Hepatocyte (in vitro differentiated cells): ENCODE results near the gene PHF19.

Experiments
- CTCF ChIP-seq: fragments of 200-600 bp; sonication (generic); IDR thresholded peaks from 2 replicates; pipeline ENCODE4 v1.5.1; 2016; ENCODE audit warnings: antibody characterized with exemption, mild to moderate bottlenecking; ENCODE audit not compliant: poor library complexity
- EZH2 ChIP-seq: fragments of 200-600 bp; sonication (generic); IDR thresholded peaks from 2 replicates; pipeline ENCODE4 v1.6.1; 2016; ENCODE audit warnings: antibody characterized with exemption, mild to moderate bottlenecking, borderline replicate concordance

GRCh38 chr9:120914396-120914795, 37.4 kb upstream of the PHF19 start:
- TF ChIP-seq CTCF (no peak), EZH2 (no peak)
